Measurements from ENCODE around the gene FDXR.
"Not testable (repeated sequence)": the region's sequence is repeated elsewhere in the genome, so short reads cannot be mapped to it uniquely, and the experiment has no call there.

The FDXR gene

GRCh38 chr17:74916136-74916850 is 43.5 kb upstream of the FDXR start:
- ATAC-seq (ENCODE audit: low read depth), result no peak
- Histone ChIP-seq H3K36me3 (ENCODE audit: low read depth) (no peaks in the 10 kb centered on the region), H3K27ac (ENCODE audit: poor library complexity, severe bottlenecking) (no peak overlapping the region), H3K4me3 (ENCODE audit: severe bottlenecking) (no peak overlapping the region), H3K27me3 (ENCODE audit: insufficient read depth, poor library complexity, severe bottlenecking) (no peaks in the 10 kb centered on the region), H3K9me3 (ENCODE audit: severe bottlenecking) (no peaks in the 10 kb centered on the region), H3K4me1 (ENCODE audit: insufficient read depth, poor library complexity, severe bottlenecking) (no peaks in the 10 kb centered on the region)
- TF ChIP-seq CTCF (IDR thresholded peaks at IDR 0.05; ENCODE audit: poor library complexity, severe bottlenecking), result no peak
- no peak for DNase-seq (ENCODE audit: low spot score)

GRCh38 chr17:74911423-74911822 is 38.6 kb upstream of the FDXR start:
- not testable (repeated sequence) for H3K27me3 ChIP-seq (ENCODE audit: insufficient read depth, poor library complexity, severe bottlenecking); H3K4me1 ChIP-seq (ENCODE audit: insufficient read depth, poor library complexity, severe bottlenecking); H3K9me3 ChIP-seq (ENCODE audit: severe bottlenecking); H3K27ac ChIP-seq (ENCODE audit: poor library complexity, severe bottlenecking); DNase-seq (ENCODE audit: low spot score); H3K36me3 ChIP-seq (ENCODE audit: low read depth); ATAC-seq (ENCODE audit: low read depth); H3K4me3 ChIP-seq (ENCODE audit: severe bottlenecking)

GRCh38 chr17:74909097-74909496 is 36.3 kb upstream of the FDXR start:
- H3K9me3 ChIP-seq (ENCODE audit: severe bottlenecking); DNase-seq (ENCODE audit: low spot score); H3K36me3 ChIP-seq (ENCODE audit: low read depth); H3K4me1 ChIP-seq (ENCODE audit: insufficient read depth, poor library complexity, severe bottlenecking); H3K4me3 ChIP-seq (ENCODE audit: severe bottlenecking); H3K27ac ChIP-seq (ENCODE audit: poor library complexity, severe bottlenecking); ATAC-seq (ENCODE audit: low read depth); H3K27me3 ChIP-seq (ENCODE audit: insufficient read depth, poor library complexity, severe bottlenecking): not testable (repeated sequence)

GRCh38 chr17:74907012-74907411 is 34.2 kb upstream of the FDXR start:
- no peaks in the 10 kb centered on the region for H3K36me3 ChIP-seq (ENCODE audit: low read depth)
- TF ChIP-seq CTCF (IDR thresholded peaks at IDR 0.05; ENCODE audit: poor library complexity, severe bottlenecking), result no peak
- H3K27me3 ChIP-seq (ENCODE audit: insufficient read depth, poor library complexity, severe bottlenecking), result no peaks in the 10 kb centered on the region
- H3K27ac ChIP-seq (ENCODE audit: poor library complexity, severe bottlenecking), result no peak overlapping the region
- H3K9me3 ChIP-seq (ENCODE audit: severe bottlenecking), result no peaks in the 10 kb centered on the region
- DNase-seq (ENCODE audit: low spot score) (no peak), ATAC-seq (ENCODE audit: low read depth) (no peak)
- H3K4me1 ChIP-seq (ENCODE audit: insufficient read depth, poor library complexity, severe bottlenecking), result no peaks in the 10 kb centered on the region
- no peak overlapping the region for H3K4me3 ChIP-seq (ENCODE audit: severe bottlenecking)

GRCh38 chr17:74906214-74906793 is 33.5 kb upstream of the FDXR start:
- H3K27me3 ChIP-seq (ENCODE audit: insufficient read depth, poor library complexity, severe bottlenecking); ATAC-seq (ENCODE audit: low read depth); H3K9me3 ChIP-seq (ENCODE audit: severe bottlenecking); H3K27ac ChIP-seq (ENCODE audit: poor library complexity, severe bottlenecking); H3K4me1 ChIP-seq (ENCODE audit: insufficient read depth, poor library complexity, severe bottlenecking); H3K4me3 ChIP-seq (ENCODE audit: severe bottlenecking); DNase-seq (ENCODE audit: low spot score); H3K36me3 ChIP-seq (ENCODE audit: low read depth): not testable (repeated sequence)

- Histone ChIP-seq H3K4me1 (ENCODE audit: insufficient read depth, poor library complexity, severe bottlenecking) (no peaks in the 10 kb centered on the region), H3K9me3 (ENCODE audit: severe bottlenecking) (no peaks in the 10 kb centered on the region), H3K27ac (ENCODE audit: poor library complexity, severe bottlenecking) (no peak overlapping the region), H3K4me3 (ENCODE audit: severe bottlenecking) (no peak overlapping the region), H3K36me3 (ENCODE audit: low read depth) (no peaks in the 10 kb centered on the region), H3K27me3 (ENCODE audit: insufficient read depth, poor library complexity, severe bottlenecking) (no peaks in the 10 kb centered on the region)
- no peak for ATAC-seq (ENCODE audit: low read depth)
- no peak for TF ChIP-seq CTCF (IDR thresholded peaks at IDR 0.05; ENCODE audit: poor library complexity, severe bottlenecking)
- DNase-seq (ENCODE audit: low spot score), result no peak
These were observed 32.1 kb upstream of the FDXR start for GRCh38 chr17:74904687-74905409.
